HG03460 (cell line): ENCODE measurements around the gene KPNB1.

Experiments used
- ATAC-seq: cut with Tn5 transposase; IDR thresholded peaks from one replicate; pipeline ENCODE4 v1.9.1; 2021; ENCODE audit not compliant: unreplicated experiment

The KPNB1 gene

DNA sequence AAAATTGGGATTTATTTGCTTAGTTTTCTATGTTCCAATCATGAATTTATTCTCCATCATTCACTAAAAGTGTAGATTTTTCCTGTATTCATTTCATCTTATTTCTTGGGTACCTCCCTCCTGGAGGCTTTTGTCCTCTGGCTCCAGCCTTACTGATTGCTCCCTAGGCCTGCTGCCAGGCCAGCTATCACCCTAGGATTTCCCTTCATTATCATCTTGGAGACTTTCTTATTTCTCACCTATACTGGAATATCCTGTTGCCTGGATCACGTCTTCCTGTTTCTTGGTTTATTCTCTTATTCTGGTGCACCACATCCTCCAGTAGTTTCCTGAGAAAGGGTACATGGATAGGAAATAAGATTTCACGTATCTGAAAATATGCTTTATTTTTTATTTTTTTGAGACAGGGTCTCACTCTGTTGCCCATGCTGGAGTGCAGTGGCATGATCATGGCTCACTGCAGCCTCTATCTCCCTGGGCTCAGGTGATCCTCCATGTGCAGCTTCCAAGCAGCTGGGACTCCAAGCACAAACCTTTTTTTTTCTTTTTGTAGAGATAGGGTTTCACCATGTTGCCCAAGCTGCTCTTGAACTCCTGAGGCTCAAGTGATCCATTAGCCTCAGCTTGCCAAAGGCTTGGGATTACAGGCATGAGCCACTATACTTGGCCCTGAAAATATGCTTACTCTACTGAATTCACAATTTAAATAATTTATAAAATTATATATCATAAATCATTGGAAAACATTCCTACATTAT is 13.3 kb upstream of the KPNB1 start:
- no peak for ATAC-seq

GRCh38 chr17:47638903-47639302 is 10.8 kb upstream of the KPNB1 start:
- no peak for ATAC-seq

GRCh38 chr17:47640076-47640475 is 9.6 kb upstream of the KPNB1 start:
- no peak for ATAC-seq

- ATAC-seq, result no peak
Measured at GRCh38 chr17:47641202-47641601, 8.5 kb upstream of the KPNB1 start.

GRCh38 chr17:47643116-47643515 is 6.6 kb upstream of the KPNB1 start:
- no peak for ATAC-seq

GRCh38 chr17:47644324-47644723 is 5.4 kb upstream of the KPNB1 start:
- no peak for ATAC-seq

GRCh38 chr17:47649972-47650524 is 329 bp downstream of the KPNB1 start:
- no peak for ATAC-seq

- ATAC-seq, result no peak
Measured at GRCh38 chr17:47650525-47651522, 1.1 kb downstream of the KPNB1 start.

- ATAC-seq, result no peak
Measured at GRCh38 chr17:47651704-47652103, 2.0 kb downstream of the KPNB1 start.

DNA sequence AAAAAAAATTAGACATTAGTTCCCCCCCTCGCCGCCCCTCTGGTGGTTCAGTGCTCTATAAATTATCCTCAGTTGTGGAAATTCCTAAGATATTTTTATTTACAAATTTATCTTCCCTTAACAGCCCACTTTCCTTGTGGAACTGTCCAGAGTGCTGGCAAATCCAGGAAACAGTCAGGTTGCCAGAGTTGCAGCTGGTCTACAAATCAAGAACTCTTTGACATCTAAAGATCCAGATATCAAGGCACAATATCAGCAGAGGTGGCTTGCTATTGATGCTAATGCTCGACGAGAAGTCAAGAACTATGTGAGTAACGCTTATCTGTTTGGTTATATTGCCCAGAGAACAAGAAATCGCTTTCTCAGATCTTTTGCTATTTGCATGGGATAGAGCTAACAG is 2.9 kb downstream of the KPNB1 start:
- no peak for ATAC-seq

- no peak for ATAC-seq
Measured at GRCh38 chr17:47653442-47653841, 3.7 kb downstream of the KPNB1 start.

- no peak for ATAC-seq
Measured at GRCh38 chr17:47654991-47655390, 5.3 kb downstream of the KPNB1 start.

DNA sequence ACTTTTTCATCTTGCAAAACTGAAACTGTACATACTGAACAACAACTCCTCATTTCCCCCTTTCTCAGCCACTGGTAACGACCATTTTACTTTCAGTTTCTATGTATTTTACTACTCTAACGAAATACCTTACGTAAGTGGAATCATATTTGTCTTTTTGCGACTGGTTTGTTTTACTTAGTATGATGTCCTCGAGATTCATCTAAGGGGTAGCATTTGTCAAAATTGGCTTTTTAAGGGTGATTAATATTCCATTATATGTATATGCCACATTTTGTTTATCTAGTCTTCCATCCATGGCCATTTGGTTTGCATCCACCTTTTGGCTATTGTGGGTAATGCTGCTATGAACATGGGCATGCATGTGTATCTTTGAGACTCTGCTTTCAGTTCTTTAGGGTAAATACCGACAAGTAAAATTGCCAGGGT is 10.4 kb downstream of the KPNB1 start:
- ATAC-seq, result peak; percentile 72

- no peak for ATAC-seq
Measured at GRCh38 chr17:47663912-47664623, 14.3 kb downstream of the KPNB1 start.

DNA sequence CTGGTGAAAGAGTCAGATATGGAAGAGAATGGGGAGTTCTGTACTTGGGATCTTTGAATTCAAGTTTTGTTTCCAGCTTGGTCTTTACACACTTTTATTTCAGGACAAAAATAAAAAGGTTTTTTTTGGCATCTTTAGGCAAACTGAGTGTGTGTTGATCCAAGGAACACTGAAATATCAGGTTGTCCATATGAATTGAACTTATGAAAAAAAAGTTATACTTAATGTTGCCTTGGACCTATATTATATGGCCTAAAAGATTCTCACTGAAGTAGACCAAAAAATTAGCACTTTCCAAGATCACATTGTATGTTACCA is 14.9 kb downstream of the KPNB1 start:
- no peak for ATAC-seq

DNA sequence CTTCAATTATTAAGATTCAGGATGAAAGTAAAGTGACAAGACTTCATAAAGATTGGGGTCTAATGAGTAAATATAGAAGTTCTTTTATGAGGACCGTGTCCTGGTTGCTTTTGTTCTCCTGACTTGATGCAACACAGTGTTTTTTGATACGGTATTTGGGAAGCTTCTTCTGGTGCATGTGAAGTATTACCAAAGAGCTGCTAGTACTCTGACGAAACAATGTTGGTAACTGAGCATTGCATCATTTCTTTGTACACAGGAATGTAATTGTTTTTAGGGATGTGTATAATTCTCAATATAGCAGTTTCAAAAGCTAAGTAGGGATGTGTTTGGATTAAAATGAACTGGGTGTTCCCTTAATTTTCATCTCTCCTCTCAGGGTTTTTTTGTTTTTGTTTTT is 15.9 kb downstream of the KPNB1 start:
- ATAC-seq, result no peak

GRCh38 chr17:47669081-47669480 is 19.4 kb downstream of the KPNB1 start:
- no peak for ATAC-seq

- no peak for ATAC-seq
Measured at GRCh38 chr17:47670064-47670463, 20.3 kb downstream of the KPNB1 start.

GRCh38 chr17:47674499-47674898 is 24.8 kb downstream of the KPNB1 start:
- no peak for ATAC-seq

GRCh38 chr17:47675380-47676198 is 25.9 kb downstream of the KPNB1 start:
- ATAC-seq, result no peak

GRCh38 chr17:47676199-47676472 is 26.4 kb downstream of the KPNB1 start:
- ATAC-seq, result no peak
